Measurements from ENCODE around the gene TMEM273. TPM values are rescaled to one million over a fixed set of nuclear protein-coding genes. Genes with fewer than 3 reads are reported as not detected.

TMEM273 gene
- total RNA-seq, 1 donor: not detected

GRCh38 chr10:49108656-49109055 lies 79.5 kb downstream of the TMEM273 start:
- TF ChIP-seq CTCF (IDR thresholded peaks at IDR 0.05; ENCODE audit: insufficient read depth, low read depth, low read length): no peak
- H3K4me3 ChIP-seq (ENCODE audit: low read depth, low read length): no peak overlapping the region
- no peak for DNase-seq (ENCODE audit: low read depth)

DNA sequence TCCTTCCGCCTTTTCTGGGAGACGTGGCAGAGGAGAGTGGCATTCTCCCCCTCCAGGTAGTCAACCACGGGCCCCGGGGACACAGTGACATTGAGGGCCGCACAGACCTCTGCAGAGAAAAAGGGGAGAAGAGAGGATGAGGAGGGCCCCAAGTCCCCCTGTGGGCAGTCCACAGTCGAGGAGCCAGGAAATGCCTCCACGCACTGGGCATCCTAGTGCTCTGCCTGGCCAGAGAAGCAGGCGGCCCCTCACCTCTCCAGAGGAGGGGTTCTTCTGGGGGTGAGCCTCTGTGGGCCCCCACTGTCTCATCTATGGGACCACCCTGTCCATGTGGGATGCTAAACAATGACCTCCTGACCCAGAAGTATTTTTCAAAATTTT lies 80.3 kb downstream of the TMEM273 start:
- no peak for TF ChIP-seq CTCF (IDR thresholded peaks at IDR 0.05; ENCODE audit: insufficient read depth, low read depth, low read length)
- no peak overlapping the region for H3K4me3 ChIP-seq (ENCODE audit: low read depth, low read length)
- DNase-seq (ENCODE audit: low read depth): no peak

GRCh38 chr10:49107111-49107886 lies 80.9 kb downstream of the TMEM273 start:
- TF ChIP-seq CTCF (IDR thresholded peaks at IDR 0.05; ENCODE audit: insufficient read depth, low read depth, low read length): no peak
- no peak overlapping the region for H3K4me3 ChIP-seq (ENCODE audit: low read depth, low read length)
- DNase-seq (ENCODE audit: low read depth): no peak

GRCh38 chr10:49106451-49106850 lies 81.7 kb downstream of the TMEM273 start:
- DNase-seq (ENCODE audit: low read depth): no peak
- H3K4me3 ChIP-seq (ENCODE audit: low read depth, low read length): no peak overlapping the region
- TF ChIP-seq CTCF (IDR thresholded peaks at IDR 0.05; ENCODE audit: insufficient read depth, low read depth, low read length): no peak

- no peak overlapping the region for H3K4me3 ChIP-seq (ENCODE audit: low read depth, low read length)
- TF ChIP-seq CTCF (IDR thresholded peaks at IDR 0.05; ENCODE audit: insufficient read depth, low read depth, low read length): no peak
- no peak for DNase-seq (ENCODE audit: low read depth)
These were observed 83.1 kb downstream of the TMEM273 start for GRCh38 chr10:49105076-49105475.

Other genes with a start within 250 kb of the TMEM273 start
- not detected in 2 replicates for gene LRRC18, start 248.6 kb downstream of the TMEM273 start, total RNA-seq
- gene VSTM4, start 72.9 kb downstream of the TMEM273 start, total RNA-seq: 4.7 and 6.4 TPM in 2 replicates
- gene FAM170B, start 54.4 kb downstream of the TMEM273 start, total RNA-seq: not detected in 2 replicates
- not detected in 2 replicates for gene C10orf71, start 110.8 kb upstream of the TMEM273 start, total RNA-seq
- not detected in 2 replicates for gene DRGX, start 207.7 kb upstream of the TMEM273 start, total RNA-seq

Measured in fibroblast of villous mesenchyme (primary cell).